Right ventricle myocardium inferior (tissue), 1 donor: ENCODE results near the gene AKR1D1. TPM values are rescaled to one million over a fixed set of nuclear protein-coding genes. Genes with fewer than 3 reads are reported as not detected.
"Not testable (repeated sequence)": the region's sequence is repeated elsewhere in the genome, so short reads cannot be mapped to it uniquely, and the experiment has no call there.

Source experiments
- ATAC-seq: fragments of 200-7000 bp; cut with Tn5 transposase; one replicate; pipeline ENCODE4 v1.9.1; 2020; ENCODE audit warnings: mild to moderate bottlenecking, moderate library complexity
- DNase-seq: peaks from one replicate; pipeline ENCODE4 v3.0.0; 2021; ENCODE audit errors: missing footprints
- intact Hi-C: fragments of 100-400 bp; cut with DNase I; formaldehyde crosslinking; loops from one replicate; pipeline ENCODE4 v1.11.0; 2022
- total RNA-seq: library from RNA; stranded (reverse); fragmentation: NEBNext Ultra II Directional; extraction: Animal tissue kit (Norgen Biotek cat#: 25700); gene quantifications from one replicate; pipeline ENCODE4 v1.2.1, GENCODE V29; 2021
- donor health status: DM: no; HTN: yes; CAD: no; lungs with severe emphysema.

Gene AKR1D1
- total RNA-seq, 1 donor from 2014 or later = not detected

GRCh38 chr7:138067774-138068173 lies 8.5 kb upstream of the AKR1D1 start:
- no peak for DNase-seq
- intact Hi-C loops = no loop called here
- no peak for ATAC-seq

GRCh38 chr7:138070908-138071307 lies 5.4 kb upstream of the AKR1D1 start:
- DNase-seq (no peak), ATAC-seq (no peak)
- intact Hi-C loops = no loop called here

DNA sequence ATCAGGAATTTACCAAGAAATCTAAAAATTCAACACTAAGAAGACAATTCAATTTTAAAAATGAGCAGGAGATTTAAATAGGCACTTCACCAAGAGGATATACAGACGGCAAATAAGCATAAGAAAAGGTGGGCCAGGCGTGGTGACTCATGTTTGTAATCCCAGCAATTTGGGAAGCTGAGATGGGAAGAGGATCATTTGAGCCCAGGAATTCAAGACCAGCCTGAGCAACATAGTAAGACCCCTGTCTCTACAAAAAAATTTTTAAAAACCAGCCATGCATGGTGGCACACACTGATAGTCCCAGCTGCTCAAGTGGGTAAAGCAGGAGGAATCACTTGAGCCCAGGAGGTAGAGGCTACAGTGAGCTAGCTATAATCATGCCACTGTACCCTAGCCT lies 3.5 kb upstream of the AKR1D1 start:
- ATAC-seq (no peak), DNase-seq (no peak)
- intact Hi-C loops = no loop called here

- intact Hi-C loops = no loop called here
- DNase-seq (no peak), ATAC-seq (no peak)
Measured at GRCh38 chr7:138074121-138074520, 2.1 kb upstream of the AKR1D1 start.

- ATAC-seq (no peak), DNase-seq (no peak)
- intact Hi-C loops = no loop called here
Measured at GRCh38 chr7:138074540-138074939, 1.7 kb upstream of the AKR1D1 start.

- no peak for ATAC-seq
- DNase-seq = no peak
- intact Hi-C loops = no loop called here
Measured at GRCh38 chr7:138075350-138075749, 909 bp upstream of the AKR1D1 start.

DNA sequence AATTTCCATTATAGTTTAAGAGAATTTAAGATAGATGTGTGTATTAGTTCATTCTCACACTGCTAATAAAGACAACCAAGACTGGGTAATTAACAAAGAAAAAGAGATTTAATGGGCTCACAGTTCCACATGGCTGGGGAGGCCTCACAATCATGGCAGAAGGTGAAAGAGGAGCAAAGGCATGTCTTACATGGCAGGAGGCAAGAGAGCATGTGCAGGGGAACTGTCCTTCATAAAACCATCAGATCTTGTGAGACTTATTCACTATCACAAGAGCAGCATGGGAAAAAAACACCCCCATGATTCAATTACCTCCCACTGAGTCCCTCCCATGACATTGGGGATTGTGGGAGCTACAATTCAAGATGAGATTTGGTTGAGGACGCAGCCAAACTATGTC lies 473 bp upstream of the AKR1D1 start:
- intact Hi-C loops, ATAC-seq, DNase-seq: not testable (repeated sequence)

- intact Hi-C loops = no loop called here
- DNase-seq (no peak), ATAC-seq (no peak)
Measured at GRCh38 chr7:138077809-138078208, 1.6 kb downstream of the AKR1D1 start.

DNA sequence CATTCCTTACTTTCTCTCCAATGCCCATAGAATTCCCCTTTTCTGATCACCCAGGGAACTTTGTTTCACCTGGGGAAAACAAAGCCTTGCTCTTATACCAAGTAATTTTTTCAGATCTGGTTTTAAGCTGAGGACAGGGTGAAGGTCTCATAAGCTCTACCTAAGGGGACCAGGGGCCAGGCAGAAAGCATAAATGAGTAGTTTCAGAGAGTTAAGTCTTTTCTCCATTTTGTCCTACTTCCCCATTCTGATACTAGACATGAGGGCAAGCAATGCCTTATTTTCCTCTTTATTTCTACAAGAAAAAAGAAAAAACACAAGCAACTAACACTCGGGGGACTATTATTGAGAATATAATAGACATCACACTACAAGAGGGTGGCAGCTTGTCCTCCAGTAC lies 2.9 kb downstream of the AKR1D1 start:
- DNase-seq = no peak
- intact Hi-C loops = no loop called here

DNA sequence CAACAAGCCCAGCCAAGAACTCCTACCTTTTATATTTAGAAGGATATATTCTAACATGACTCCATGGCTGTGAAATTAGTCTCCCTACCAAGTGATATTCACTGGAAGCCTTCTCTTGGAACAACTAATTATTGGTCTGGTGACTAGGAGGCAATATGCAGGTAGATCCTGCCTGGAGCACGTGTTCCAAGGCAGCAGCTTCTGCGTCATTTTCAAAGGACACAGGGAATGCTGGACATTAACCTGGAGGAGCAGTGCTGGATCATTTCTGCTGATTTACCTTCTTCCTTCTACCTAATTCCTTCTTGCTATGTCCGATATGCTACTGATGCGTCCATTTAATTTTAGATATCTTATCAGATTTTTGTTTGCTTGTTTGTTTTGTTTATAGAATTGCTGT lies 5.6 kb downstream of the AKR1D1 start:
- intact Hi-C loops = no loop called here
- no peak for ATAC-seq

More for the DNA sequence above, 2.9 kb downstream of the AKR1D1 start:
- no peak for ATAC-seq

DNA sequence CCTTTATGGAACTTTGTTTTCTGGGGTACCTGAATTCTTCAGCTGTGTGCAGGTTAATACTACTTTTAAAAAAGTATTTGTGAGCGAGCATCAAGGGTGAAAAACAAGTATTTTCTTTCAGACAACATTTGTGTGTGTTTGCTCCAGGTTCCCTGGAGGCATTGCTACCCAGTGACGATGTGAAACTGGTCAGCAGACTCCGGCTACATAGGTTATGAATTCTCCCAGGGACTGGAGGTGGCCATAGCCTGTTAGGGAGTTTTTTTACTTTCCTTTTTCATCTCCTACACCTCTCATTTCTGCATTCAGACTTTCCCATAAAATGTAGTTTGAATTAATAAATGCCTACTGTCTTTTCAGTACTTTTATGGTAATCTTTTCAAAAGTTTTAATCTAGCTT lies 7.6 kb downstream of the AKR1D1 start:
- intact Hi-C loops = no loop called here
- DNase-seq = no peak
- ATAC-seq = no peak

More for the DNA sequence above, 5.6 kb downstream of the AKR1D1 start:
- DNase-seq = no peak

GRCh38 chr7:138086563-138087270 lies 10.5 kb downstream of the AKR1D1 start:
- no peak for DNase-seq
- ATAC-seq = no peak
- intact Hi-C loops = no loop called here

DNA sequence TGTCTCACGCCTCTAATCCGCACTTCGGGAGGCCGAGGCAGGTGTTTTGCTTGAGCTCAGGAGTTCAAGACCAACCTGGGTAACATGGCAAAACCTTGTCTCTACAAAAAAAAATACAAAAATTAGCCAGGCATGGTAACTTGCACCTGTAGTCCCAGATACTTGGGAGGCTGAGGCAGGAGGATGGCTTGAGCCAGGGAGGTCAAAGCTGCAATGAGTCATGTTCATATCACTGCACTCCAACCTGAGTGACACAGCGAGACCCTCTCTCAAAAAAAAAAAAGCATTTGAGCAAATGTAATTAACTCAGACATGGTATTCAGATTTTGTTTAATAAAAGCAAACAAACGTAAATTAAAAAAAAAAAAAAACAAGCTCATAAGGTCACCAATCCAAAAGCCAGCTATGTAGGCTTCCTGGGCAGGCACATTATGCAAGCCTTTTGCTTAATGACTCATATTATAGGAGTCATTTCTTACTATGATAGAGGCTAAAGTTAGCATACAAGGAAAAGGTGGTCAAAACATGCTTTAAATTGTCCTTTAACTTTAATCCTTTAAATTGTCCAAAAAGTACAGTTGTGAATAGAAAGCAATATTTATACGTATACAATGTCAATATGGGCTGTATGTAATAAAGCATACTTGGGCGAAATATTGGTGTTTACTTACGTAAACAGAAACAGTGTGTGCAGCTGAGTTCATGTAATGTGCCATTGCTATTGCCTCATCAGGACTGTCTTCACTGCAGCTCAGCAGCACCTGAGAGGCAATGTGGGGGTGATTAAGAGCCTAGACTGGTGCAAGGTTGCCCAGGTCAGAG lies 13.0 kb downstream of the AKR1D1 start:
- no peak for DNase-seq
- intact Hi-C loops = no loop called here
- ATAC-seq = no peak

DNA sequence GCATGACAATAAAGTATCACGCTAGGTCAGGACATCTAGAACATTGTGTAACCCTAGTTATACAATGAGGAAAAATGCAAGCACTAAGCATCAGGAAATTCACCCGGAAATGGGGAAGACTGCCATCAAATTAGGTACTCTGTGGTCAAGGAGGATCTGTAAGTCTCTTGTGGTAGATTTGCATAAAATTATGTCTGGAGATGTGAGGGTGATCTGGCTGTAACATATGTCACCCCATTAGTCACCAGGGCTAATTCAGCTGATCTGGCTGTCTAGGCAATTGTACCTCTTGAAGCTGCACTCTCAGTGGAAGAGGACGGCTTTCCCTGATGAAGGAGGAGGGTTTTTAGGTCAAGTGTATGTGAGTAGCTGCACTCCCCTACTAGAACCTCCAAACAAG lies 14.8 kb downstream of the AKR1D1 start:
- ATAC-seq (no peak), DNase-seq (no peak)
- intact Hi-C loops = no loop called here

- intact Hi-C loops, ATAC-seq, DNase-seq: not testable (repeated sequence)
Measured at GRCh38 chr7:138091840-138092239, 15.6 kb downstream of the AKR1D1 start.

DNA sequence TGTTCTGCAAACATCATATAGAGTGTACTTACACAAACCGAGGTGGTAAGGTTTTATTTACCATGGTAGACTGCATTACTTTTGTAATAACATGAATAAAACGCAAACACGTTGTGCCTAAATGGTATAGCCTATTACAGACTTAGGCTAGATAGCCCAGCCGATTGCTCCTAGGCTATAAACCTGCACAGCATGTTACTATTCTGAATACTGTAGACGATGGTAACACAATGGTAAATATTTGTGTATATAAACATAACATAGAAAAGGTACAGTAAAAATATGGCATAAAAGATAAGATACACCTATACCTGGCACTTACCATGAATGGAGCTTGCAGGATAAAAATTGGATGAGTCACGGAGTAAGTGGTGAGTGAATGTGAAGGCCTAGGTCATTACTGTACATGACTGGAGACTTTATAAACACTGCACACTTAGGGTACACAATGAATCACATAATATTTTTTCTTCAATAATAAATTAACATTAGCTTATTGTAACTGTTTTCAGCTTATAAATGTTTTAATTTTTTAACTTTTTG lies 16.3 kb downstream of the AKR1D1 start:
- intact Hi-C loops = no loop called here
- DNase-seq = no peak
- ATAC-seq = no peak

DNA sequence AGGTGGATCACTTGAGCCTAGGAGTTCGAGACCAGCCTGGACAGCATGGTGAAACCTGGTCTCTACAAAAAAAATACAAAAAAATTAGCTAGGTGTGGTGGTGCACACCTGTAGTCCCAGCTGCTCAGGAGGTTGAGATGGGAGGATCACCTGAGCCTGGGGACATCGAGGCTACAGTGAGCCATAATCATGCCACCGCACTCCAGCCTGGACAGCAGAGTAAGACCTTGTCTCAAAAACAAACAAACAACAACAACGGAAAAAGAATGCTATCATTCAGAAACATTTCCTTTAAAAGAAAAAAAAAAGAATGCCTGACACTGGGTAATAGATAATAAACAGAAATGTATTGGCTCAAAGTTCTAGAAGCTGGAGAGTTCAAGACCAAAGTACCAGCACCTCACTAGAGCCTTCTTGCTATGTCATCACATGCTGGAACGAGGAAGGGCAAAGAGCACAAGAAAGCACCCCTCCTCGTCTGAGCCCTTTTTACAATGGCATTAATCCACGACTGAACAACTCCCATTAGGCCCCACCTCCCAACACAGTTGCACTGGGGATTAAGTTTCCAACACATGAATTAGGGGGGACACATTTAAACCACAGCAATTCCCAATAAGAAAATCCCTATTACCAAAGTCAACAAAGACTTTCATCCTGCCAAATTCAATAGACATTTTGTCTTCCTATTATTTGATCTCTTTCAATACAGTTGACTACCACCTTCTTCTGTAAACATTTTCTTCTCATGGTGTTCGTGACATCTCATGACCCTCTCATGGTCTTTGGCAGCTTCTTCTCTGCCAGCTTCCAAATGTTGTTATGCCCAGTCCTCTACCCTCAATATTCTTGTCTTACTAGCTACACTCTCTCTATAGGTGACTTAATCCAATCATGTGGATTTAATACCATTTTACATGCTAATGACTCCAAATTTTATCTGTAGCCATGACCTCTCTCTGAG lies 20.0 kb downstream of the AKR1D1 start:
- no peak for DNase-seq
- intact Hi-C loops = no loop called here
- no peak for ATAC-seq

DNA sequence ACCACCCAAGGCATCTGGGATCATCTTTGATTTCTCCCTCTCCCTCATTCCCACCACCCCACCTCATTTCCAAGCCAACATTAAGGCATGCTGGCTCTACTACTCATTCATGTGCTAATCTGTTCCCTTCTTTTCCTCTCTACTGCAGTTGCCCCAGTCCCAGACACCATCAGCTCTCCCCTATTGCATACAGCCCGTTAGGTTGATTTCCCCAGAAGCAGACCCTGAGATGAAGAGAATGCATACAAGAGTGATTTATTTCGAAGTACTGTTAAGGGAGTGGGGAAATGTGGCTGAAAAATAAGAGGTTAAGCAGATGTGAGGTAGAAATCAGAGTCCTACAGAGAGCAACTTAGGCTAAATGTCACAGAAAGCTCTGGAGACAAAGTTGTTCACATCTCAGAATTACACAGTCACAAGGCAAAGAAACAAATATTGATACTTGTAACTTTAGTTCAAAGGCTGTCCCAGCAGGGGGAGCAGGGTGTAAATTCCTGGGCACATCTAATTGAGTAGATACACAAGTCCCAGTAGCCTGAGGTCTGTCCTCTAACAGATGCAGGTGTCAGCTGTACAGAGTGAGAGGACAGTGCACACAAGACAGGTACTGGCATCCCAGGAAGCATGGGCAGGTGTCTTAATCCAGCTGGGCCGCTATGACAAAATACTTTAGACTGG lies 20.9 kb downstream of the AKR1D1 start:
- DNase-seq = no peak
- ATAC-seq = no peak
- intact Hi-C loops = no loop called here
